ENCODE results near the gene SLC6A3. TPM values are rescaled to one million over a fixed set of nuclear protein-coding genes. Genes with fewer than 3 reads are reported as not detected.

The SLC6A3 gene
- total RNA-seq, 1 donor from 2014 or later, result 0.57 TPM

DNA sequence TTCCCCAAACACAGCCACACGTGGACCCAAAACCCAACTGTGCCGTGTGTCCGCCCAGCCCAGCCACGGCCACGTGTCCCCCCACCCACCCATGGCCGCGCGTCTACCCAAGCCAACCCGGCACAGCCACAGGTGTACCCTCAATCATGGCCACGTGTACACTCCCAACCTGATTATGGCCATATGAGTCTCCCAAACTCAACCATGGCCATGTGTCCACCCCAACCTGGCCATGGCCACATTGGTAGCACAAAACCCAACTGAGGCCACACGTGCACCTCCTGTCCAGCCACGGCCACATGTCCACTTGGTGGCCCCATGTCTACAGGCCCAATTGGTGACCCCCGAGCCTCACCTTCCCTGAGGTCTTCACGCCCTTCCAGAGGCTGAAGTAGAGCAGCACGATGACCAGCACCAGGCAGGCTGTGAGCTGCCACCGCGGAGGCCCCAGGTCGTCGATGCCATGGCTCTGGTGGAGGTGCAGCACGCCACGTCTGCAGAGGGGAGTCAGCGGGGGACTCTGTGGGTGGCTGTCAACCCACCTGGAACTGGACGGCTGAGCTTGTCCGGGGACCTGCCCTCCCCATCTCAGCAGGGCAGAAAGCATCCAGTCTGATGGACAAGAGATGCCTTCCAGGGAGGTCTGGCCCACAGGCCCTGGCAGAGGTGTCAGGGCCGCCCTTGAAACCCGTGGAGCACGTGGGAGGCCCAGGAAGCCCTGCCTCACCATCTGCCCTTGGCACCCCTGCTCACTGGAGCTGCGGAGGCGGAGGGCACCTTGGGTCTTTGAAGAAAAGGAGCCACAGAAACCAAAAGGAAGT lies 23.5 kb downstream of the SLC6A3 start:
- no peak for DNase-seq (ENCODE audit: low spot score)

GRCh38 chr5:1420211-1421195 lies 24.7 kb downstream of the SLC6A3 start:
- DNase-seq (ENCODE audit: low spot score), result no peak

DNA sequence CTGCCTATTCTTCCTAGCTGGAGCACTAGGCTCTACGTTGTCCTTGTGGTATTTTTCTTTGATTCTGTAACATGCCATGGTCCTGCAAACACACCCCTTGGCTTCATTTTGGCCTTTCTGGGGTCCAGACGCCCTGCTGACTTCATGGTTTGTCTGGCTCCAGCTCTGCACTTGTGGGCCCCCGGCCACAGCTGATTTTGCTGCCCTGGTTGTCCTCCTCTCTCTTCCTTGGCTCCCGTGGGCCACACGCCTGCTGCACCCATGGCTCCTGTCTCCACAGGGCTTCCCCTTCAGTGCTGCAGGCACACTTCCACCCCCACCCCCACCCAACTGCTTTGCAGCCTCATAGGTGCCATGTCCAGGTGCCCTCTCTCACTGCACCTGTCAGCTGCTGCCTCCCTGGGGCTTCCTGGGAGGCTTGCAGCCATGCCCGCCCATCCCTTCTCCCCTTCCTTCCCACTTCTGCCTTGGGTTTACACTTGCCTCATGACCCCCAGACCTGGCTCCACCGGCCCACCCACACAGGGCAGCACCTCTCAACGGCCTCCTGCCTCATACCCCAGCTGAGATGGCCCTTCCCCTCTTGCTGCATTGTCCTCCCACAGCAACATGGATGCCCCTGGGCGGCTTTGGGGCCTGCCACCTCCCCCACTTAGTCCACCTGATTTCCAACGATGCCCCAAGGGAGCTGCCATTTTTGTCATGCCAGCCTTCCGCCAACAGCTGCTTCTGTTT lies 25.6 kb downstream of the SLC6A3 start:
- no peak for DNase-seq (ENCODE audit: low spot score)

GRCh38 chr5:1418921-1419280 lies 26.3 kb downstream of the SLC6A3 start:
- DNase-seq (ENCODE audit: low spot score), result no peak

- no peak for DNase-seq (ENCODE audit: low spot score)
Measured at GRCh38 chr5:1418238-1418920, 26.9 kb downstream of the SLC6A3 start.

DNA sequence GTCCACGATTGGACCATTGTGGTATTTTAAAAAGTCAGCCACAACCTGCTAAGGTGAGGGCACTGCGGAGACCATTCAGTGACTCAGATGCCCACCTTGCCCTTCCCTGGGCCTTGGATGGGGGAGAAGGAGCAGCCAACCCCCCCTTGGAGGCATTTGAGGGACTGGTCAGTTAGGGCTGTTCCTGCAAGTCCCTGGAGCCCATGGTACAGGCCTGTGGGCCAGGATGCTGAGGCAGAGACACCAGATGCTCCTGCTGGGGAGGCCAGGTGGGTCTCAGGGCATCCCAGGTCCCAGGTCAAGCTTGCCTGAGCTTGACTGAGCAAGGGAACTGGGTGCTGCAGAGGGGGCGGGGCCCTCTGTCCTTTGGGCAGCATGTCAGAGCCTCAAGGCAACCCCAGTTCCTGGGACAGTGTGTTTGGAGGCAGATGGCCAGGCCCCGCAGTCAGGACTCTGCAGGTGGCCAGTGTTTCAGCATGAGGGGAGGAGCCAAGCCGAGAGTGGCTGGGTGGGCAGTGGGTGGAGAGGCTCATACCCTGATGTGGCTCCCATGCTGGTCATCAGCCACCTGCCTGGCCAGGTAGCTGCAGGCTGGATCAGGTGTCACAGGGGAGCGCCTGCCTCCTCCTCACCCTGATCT lies 27.5 kb downstream of the SLC6A3 start:
- no peak for DNase-seq (ENCODE audit: low spot score)

- no peak for DNase-seq (ENCODE audit: low spot score)
Measured at GRCh38 chr5:1416856-1417469, 28.3 kb downstream of the SLC6A3 start.

GRCh38 chr5:1415626-1416360 lies 29.4 kb downstream of the SLC6A3 start:
- no peak for DNase-seq (ENCODE audit: low spot score)

- DNase-seq (ENCODE audit: low spot score), result no peak
Measured at GRCh38 chr5:1415059-1415425, 30.2 kb downstream of the SLC6A3 start.

GRCh38 chr5:1414311-1415058 lies 30.8 kb downstream of the SLC6A3 start:
- DNase-seq (ENCODE audit: low spot score), result no peak

DNA sequence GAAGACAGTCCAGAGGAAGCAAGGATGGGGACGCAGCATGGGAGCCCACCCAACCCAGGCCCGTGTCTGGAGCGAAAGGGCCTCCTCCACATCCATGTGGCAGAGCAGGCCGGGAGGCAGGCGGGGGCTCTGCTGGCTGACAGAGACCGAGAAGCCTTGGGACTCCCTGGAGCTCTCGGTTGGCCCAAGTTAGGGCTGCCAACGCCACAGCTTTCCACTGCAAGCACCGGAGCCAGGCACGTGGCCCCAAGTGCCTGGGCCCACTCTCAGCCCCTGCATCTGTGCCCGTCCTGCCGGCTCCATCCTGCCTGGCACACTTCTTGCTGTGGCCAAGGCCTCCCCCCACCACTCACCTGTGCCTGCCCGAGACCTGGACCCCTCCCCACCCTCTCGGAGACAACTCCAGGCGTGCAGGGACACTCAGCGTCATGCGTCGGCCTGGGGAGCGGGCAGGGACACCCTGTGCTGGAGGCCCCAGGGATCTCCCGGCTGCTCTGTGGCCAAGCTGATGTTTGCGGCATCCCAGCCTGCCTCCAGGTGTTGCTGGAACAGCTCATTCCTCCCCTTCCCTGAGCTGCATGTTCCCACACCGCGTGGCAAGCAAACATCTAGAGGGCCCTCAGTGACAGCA lies 31.5 kb downstream of the SLC6A3 start:
- DNase-seq (ENCODE audit: low spot score), result no peak

DNA sequence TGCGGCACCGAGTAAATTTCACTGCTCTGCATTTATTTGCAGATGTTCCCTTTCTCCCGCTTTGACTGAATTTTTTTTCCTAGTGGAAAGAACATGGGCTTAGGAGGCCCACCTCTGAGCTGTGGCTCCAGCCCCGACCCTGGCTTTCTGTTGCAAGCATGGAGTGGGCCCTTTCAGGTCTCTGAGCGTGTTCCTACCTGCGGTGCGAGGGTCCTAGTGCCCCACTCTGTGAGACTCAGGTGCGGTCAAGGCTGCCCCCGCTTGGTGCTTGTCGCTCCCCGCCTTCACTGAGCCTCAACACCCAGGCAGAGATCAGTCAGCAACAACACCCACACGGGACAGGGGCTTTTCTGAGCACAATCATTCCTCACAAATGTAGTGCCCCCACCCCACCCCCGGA lies 32.0 kb downstream of the SLC6A3 start:
- no peak for DNase-seq (ENCODE audit: low spot score)

- no peak for DNase-seq (ENCODE audit: low spot score)
Measured at GRCh38 chr5:1412621-1413020, 32.6 kb downstream of the SLC6A3 start.

DNA sequence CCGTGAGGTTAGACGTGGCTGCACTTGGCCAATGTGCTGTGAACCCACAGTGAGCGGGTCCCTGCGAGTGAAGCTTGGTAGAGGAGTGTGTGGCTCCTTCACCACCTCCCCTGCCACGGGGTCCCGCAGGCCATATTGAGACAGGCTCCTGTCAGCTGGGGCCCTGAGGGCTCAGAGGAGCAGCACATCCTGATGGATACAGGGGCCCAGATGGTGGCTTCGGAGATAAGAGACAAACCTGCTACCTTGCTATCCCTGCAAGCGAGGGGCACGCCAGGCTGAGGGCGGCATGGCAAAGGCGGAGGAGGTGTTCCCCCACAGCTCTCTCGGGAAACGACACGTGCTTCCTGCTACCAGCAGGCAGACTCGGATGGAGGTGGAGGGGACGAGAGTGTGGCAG lies 33.1 kb downstream of the SLC6A3 start:
- DNase-seq (ENCODE audit: low spot score), result no peak

DNA sequence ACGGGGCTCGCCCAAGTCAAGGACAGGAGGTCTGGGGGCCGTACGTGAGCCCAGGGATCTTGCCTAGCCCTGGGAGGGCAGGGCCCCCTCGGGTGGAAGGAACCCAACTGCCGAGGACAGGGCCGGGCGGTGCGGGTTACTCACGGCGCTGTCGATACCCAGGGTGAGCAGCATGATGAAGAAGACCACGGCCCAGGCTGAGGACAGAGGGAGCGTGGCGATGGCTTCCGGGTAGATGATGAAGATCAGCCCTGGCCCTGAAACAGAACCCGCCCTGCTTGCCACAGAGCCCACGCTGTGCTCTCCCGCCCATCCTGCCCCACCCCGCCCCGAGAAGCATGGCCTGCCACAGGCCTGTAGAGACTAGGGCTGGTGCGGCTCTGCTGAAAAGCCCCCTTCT lies 34.1 kb downstream of the SLC6A3 start:
- no peak for DNase-seq (ENCODE audit: low spot score)

DNA sequence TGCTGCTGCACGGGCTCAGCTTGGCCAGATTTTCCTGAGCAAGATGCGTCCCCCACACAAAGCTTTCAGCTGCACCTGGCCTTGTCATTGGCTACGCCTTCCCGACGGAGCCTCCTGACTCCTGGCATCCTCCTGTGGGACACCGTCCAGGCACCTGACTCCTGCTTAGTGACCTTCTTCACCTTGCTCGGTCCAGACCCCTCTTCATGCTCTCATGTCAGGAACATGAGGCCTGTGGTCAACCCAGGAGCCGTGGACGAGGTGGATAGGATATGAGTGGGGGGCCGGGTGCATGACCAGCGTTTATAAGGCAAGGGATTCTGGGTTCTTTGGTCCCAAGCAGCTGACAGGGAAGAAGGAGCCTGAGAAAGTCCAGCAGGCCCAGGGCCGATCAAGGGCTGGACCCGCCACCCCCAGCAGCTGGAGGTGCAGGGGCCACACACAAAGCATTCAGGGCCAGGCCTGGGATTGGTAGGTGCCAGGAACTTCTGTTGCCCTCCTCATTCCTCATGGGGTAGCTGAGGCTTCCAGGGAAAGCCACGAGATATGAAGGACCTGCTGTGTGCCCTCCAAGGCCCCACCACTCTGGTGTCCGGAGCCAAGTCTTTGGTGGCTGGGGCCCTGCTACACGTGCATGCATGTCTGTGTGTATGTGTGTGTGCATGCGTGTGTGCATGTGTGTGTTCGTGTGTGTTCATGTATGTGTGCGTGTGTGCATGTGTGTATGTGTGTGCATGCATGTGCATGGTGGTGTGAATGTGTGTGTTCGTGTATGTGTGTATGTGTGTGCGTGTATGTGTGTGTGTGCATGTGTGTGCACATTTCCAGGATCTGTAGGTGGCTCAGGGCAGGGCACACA lies 34.9 kb downstream of the SLC6A3 start:
- DNase-seq (ENCODE audit: low spot score), result no peak

DNA sequence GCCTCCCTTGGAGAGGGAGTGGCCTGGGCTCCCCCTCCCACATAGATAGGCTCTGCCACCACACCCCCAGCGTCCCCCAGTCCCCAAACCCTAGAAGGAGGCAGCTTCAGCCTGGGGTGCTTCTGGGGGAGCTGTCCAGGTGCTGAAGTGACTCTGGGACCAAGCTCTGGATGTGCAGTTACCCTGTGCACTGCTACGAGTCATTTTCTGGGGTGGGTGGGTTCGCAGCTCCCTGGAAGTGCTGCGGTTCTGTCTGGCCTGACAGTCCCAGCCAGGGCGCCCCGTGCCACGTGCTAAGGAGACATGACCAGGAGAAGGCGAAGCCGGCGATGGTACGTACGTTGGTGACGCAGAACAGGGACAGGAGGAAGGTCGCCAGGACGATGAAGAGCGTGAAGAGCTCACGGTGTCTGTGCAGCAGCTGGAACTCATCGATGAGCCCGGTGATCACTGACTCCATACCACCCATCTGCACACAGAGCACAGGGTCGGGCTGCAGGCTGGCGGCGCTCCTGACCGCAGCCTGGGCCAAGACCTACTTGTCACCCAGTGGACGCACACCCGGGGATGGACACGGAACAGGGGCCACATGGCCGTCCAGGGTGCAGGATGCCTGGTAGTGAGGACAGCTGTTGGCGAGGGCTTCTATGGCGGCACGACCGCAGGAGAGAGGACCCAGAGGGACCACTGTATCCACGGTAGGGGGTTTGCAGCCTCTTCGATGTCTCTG lies 35.7 kb downstream of the SLC6A3 start:
- no peak for DNase-seq (ENCODE audit: low spot score)
